Mesenchymal stem cell (in vitro differentiated cells and primary cell): Measurements from ENCODE around the gene ADCY3.

Experiments
- DNase-seq: peaks from one replicate; pipeline ENCODE4 v3.0.0-alpha.2; 2013
- H2AFZ ChIP-seq: one replicate; pipeline ENCODE4 v1.6.1; 2013; ENCODE audit warnings: low read depth, mild to moderate bottlenecking, control low read depth, inconsistent platforms, low read length, moderate library complexity
- H2AK5ac ChIP-seq: 2 replicates; pipeline ENCODE4 v1.6.1; 2013; ENCODE audit warnings: low read length, moderate library complexity, mild to moderate bottlenecking, inconsistent platforms; ENCODE audit not compliant: severe bottlenecking
- H2BK120ac ChIP-seq: one replicate; pipeline ENCODE4 v1.6.1; 2013; ENCODE audit warnings: low read depth, mild to moderate bottlenecking, inconsistent platforms, low read length, moderate library complexity
- H2BK12ac ChIP-seq, 2 experiments: one replicate each; pipeline ENCODE4 v1.6.1; 2013; ENCODE audit warnings: inconsistent platforms in 2 of 2, low read length in 2 of 2, mild to moderate bottlenecking in 2 of 2, moderate library complexity in 2 of 2, control low read depth in 1 of 2
- H2BK15ac ChIP-seq: one replicate; pipeline ENCODE4 v1.6.1; 2013; ENCODE audit warnings: mild to moderate bottlenecking, low read depth, inconsistent platforms; ENCODE audit not compliant: poor library complexity, severe bottlenecking
- H2BK5ac ChIP-seq: 2 replicates; pipeline ENCODE4 v1.6.1; 2013; ENCODE audit warnings: low read depth, mild to moderate bottlenecking, low read length, control low read depth, inconsistent platforms; ENCODE audit not compliant: poor library complexity, severe bottlenecking
- H3K14ac ChIP-seq, 2 experiments: one replicate each; pipeline ENCODE4 v1.6.1; 2013; ENCODE audit warnings: inconsistent platforms in 2 of 2, low read length in 2 of 2, control low read depth in 1 of 2, mild to moderate bottlenecking in 1 of 2, moderate library complexity in 1 of 2
- H3K18ac ChIP-seq, 2 experiments: one replicate each; pipeline ENCODE4 v1.6.1; 2013; ENCODE audit warnings: inconsistent platforms in 2 of 2, low read length in 2 of 2, control low read depth in 1 of 2, low read depth in 1 of 2, mild to moderate bottlenecking in 1 of 2
- H3K23ac ChIP-seq, 2 experiments: one replicate each; pipeline ENCODE4 v1.6.1; 2013; ENCODE audit warnings: inconsistent platforms in 2 of 2, low read length in 2 of 2, mild to moderate bottlenecking in 2 of 2, moderate library complexity in 2 of 2, control low read depth in 1 of 2
- H3K27ac ChIP-seq: 2 replicates; pipeline ENCODE4 v1.5.1; 2013; ENCODE audit warnings: mild to moderate bottlenecking, moderate library complexity, low read length, control low read depth, inconsistent platforms; ENCODE audit not compliant: poor library complexity, severe bottlenecking
- H3K27me3 ChIP-seq, 2 experiments: 2 replicates each; pipeline versions ENCODE4 v1.6.1 to v1.7.0; 2013; ENCODE audit warnings: low read length in 2 of 2, mild to moderate bottlenecking in 2 of 2, moderate library complexity in 2 of 2, control low read depth in 1 of 2, inconsistent platforms in 1 of 2; ENCODE audit not compliant: control insufficient read depth in 1 of 2, insufficient read depth in 1 of 2
- H3K36me3 ChIP-seq, 2 experiments: 2 replicates each; pipeline versions ENCODE4 v1.6.1 to v1.7.0; 2013; ENCODE audit warnings: low read length in 2 of 2, control low read depth in 1 of 2, inconsistent platforms in 1 of 2, low read depth in 1 of 2, mild to moderate bottlenecking in 1 of 2; ENCODE audit not compliant: insufficient read depth in 2 of 2, control insufficient read depth in 1 of 2
- H3K4ac ChIP-seq, 2 experiments: one replicate each; pipeline ENCODE4 v1.6.1; 2013; ENCODE audit warnings: inconsistent platforms in 2 of 2, low read length in 2 of 2, mild to moderate bottlenecking in 2 of 2, moderate library complexity in 2 of 2, control low read depth in 1 of 2, low read depth in 1 of 2
- H3K4me1 ChIP-seq: 2 replicates; pipeline ENCODE4 v1.6.1; 2013; ENCODE audit warnings: low read depth, low read length, control low read depth; ENCODE audit not compliant: control insufficient read depth, insufficient read depth
- H3K4me2 ChIP-seq: 2 replicates; pipeline ENCODE4 v1.6.1; 2013; ENCODE audit warnings: low read length, mild to moderate bottlenecking, inconsistent platforms; ENCODE audit not compliant: poor library complexity, severe bottlenecking
- H3K4me3 ChIP-seq, 2 experiments: 2 replicates each; pipeline versions ENCODE4 v1.5.1 to v1.7.0; 2013; ENCODE audit warnings: low read length in 2 of 2, mild to moderate bottlenecking in 2 of 2, control low read depth in 1 of 2, low read depth in 1 of 2; ENCODE audit not compliant: insufficient read depth in 1 of 2
- H3K79me1 ChIP-seq: replicated peaks from 2 replicates; pipeline ENCODE4 v1.6.1; 2013; ENCODE audit warnings: mild to moderate bottlenecking, control low read depth, low read length, inconsistent platforms; ENCODE audit not compliant: poor library complexity, severe bottlenecking
- H3K9ac ChIP-seq: 2 replicates; pipeline ENCODE4 v1.7.0; 2013; ENCODE audit warnings: mild to moderate bottlenecking, low read length, moderate library complexity
- H3K9me3 ChIP-seq: 2 replicates; pipeline ENCODE4 v1.7.0; 2013; ENCODE audit warnings: mild to moderate bottlenecking, low read length; ENCODE audit not compliant: control insufficient read depth
- H4K8ac ChIP-seq: one replicate; pipeline ENCODE4 v1.6.1; 2013; ENCODE audit warnings: inconsistent platforms, mild to moderate bottlenecking, low read length, moderate library complexity
- H4K91ac ChIP-seq: one replicate; pipeline ENCODE4 v1.6.1; 2013; ENCODE audit warnings: mild to moderate bottlenecking, low read length, inconsistent platforms
- WGBS: methylation state at CpG from one replicate; pipeline ENCODE4 v1.1.7; 2013; ENCODE audit warnings: mixed read lengths; 5-methylcytosine and 5-hydroxymethylcytosine counted together

The ADCY3 gene

GRCh38 chr2:24828238-24828996 lies 91.6 kb downstream of the ADCY3 start:
- Histone ChIP-seq H2BK5ac (no peak overlapping the region), H2BK120ac (no peak overlapping the region), H3K4ac (no peak overlapping the region)

GRCh38 chr2:24827321-24828237 lies 92.5 kb downstream of the ADCY3 start:
- no peak overlapping the region for H2AFZ ChIP-seq
- peaks cover 12 to 31% of the 10 kb centered on the region in 2 experiments for H3K36me3 ChIP-seq
- H2BK15ac ChIP-seq = peak overlapping the region; percentile 3
- no peak overlapping the region for H3K23ac ChIP-seq
- H3K4me3 ChIP-seq = no peak overlapping the region
- 56% methylated on average over 30 of the region's 30 CpGs for WGBS
- no peak overlapping the region for H2BK5ac ChIP-seq
- H4K8ac ChIP-seq = peak overlapping the region; percentile 68
- H3K79me1 ChIP-seq = peaks cover 15% of the 10 kb centered on the region
- H3K18ac ChIP-seq = no peak overlapping the region
- H3K27ac ChIP-seq = no peak overlapping the region
- H3K9ac ChIP-seq = no peak overlapping the region
- H2BK12ac ChIP-seq = no peak overlapping the region
- no peak overlapping the region for H3K14ac ChIP-seq
- DNase-seq = peak; percentile 88
- no peak overlapping the region for H4K91ac ChIP-seq
- H3K4me1 ChIP-seq = peaks cover 24% of the 10 kb centered on the region
- H3K4ac ChIP-seq = peak overlapping the region in 1 of 2 experiments; percentile 42
- H2BK120ac ChIP-seq = no peak overlapping the region
- no peak overlapping the region for H2AK5ac ChIP-seq
- no peak overlapping the region for H3K4me2 ChIP-seq
- H3K9me3 ChIP-seq = no peaks in the 10 kb centered on the region
- no peaks in the 10 kb centered on the region for H3K27me3 ChIP-seq

More at GRCh38 chr2:24828238-24828996, 91.6 kb downstream of the ADCY3 start:
- no peak overlapping the region for H3K23ac ChIP-seq
- H3K79me1 ChIP-seq = peaks cover 9% of the 10 kb centered on the region
- no peak overlapping the region for H3K18ac ChIP-seq
- no peak overlapping the region for H2BK12ac ChIP-seq
- no peaks in the 10 kb centered on the region for H3K27me3 ChIP-seq
- 94% methylated on average over 17 of the region's 17 CpGs for WGBS
- peaks cover 33% of the 10 kb centered on the region for H3K4me1 ChIP-seq
- no peak overlapping the region for H2AFZ ChIP-seq
- H2AK5ac ChIP-seq = no peak overlapping the region
- H2BK15ac ChIP-seq = peak overlapping the region; percentile 3
- H3K4me3 ChIP-seq = no peak overlapping the region
- no peaks in the 10 kb centered on the region for H3K9me3 ChIP-seq
- H4K8ac ChIP-seq = peak overlapping the region; percentile 48
- no peak overlapping the region for H3K9ac ChIP-seq
- no peak overlapping the region for H3K14ac ChIP-seq
- no peak for DNase-seq
- H4K91ac ChIP-seq = no peak overlapping the region
- H3K27ac ChIP-seq = no peak overlapping the region
- peaks cover 12 to 25% of the 10 kb centered on the region in 2 experiments for H3K36me3 ChIP-seq
- H3K4me2 ChIP-seq = no peak overlapping the region

DNA sequence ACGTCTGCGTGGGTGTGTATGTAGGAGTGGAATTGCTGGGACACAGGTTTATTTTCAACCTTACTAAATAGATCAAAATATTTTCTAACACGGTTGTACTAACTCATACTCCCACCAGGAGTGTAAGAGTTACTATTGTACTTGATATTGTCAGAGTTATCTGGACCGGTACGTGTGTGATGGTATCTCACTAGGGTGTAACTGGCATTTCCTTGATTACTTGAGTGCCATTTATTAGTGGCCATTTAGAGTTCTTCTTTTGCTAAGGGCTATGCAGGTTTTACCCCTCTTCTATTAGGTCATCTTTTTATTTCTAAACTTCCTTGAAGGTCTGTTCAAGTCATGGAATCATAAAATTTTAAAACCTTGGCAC lies 93.3 kb downstream of the ADCY3 start:
- Histone ChIP-seq H2BK15ac (no peak overlapping the region), H3K4ac (no peak overlapping the region), H3K36me3 (peaks cover 13 to 39% of the 10 kb centered on the region in 2 experiments), H2BK12ac (no peak overlapping the region), H3K9ac (no peak overlapping the region), H3K14ac (no peak overlapping the region), H3K23ac (no peak overlapping the region), H3K27ac (no peak overlapping the region), H4K91ac (no peak overlapping the region), H3K4me1 (peaks cover 23% of the 10 kb centered on the region), H2AFZ (no peak overlapping the region), H2BK5ac (no peak overlapping the region), H3K4me3 (no peak overlapping the region), H3K79me1 (peaks cover 16% of the 10 kb centered on the region), H3K18ac (no peak overlapping the region), H3K27me3 (no peaks in the 10 kb centered on the region), H3K9me3 (no peaks in the 10 kb centered on the region), H4K8ac (no peak overlapping the region), H2BK120ac (no peak overlapping the region), H3K4me2 (no peak overlapping the region), H2AK5ac (no peak overlapping the region)
- WGBS = 50% methylated on average over 2 of the region's 5 CpGs
- no peak for DNase-seq
